ENCODE measurements around the gene ALOX15.

The ALOX15 gene

GRCh38 chr17:4623249-4623648 is 18.2 kb downstream of the ALOX15 start:
- no peaks in the 10 kb centered on the region for H3K36me3 ChIP-seq (ENCODE audit: low read length)
- H3K9me3 ChIP-seq (ENCODE audit: insufficient read depth, low read length) = no peaks in the 10 kb centered on the region
- H4K20me1 ChIP-seq (ENCODE audit: low read depth, low read length) = no peaks in the 10 kb centered on the region
- H3K9ac ChIP-seq (ENCODE audit: low read length) = no peak overlapping the region
- no peak overlapping the region for H3K4me3 ChIP-seq (ENCODE audit: insufficient read depth, low read length, poor library complexity, severe bottlenecking)
- H3K27ac ChIP-seq (ENCODE audit: low read depth, low read length) = no peak overlapping the region
- TF ChIP-seq CTCF (IDR thresholded peaks at IDR 0.05; ENCODE audit: insufficient read depth, low read length, poor library complexity, severe bottlenecking) (no peak), EZH2phosphoT487 (conservative IDR thresholded peaks at IDR 0.05; ENCODE audit: low read length) (no peak)
- no peak overlapping the region for H2AFZ ChIP-seq (ENCODE audit: low read depth, low read length, severe bottlenecking)
- no peaks in the 10 kb centered on the region for H3K27me3 ChIP-seq (ENCODE audit: low read length)
- no peak overlapping the region for H3K4me2 ChIP-seq (ENCODE audit: low read depth, low read length, poor library complexity, severe bottlenecking)
- no peaks in the 10 kb centered on the region for H3K79me2 ChIP-seq (ENCODE audit: insufficient read depth, low read length)
- no peaks in the 10 kb centered on the region for H3K9me2 ChIP-seq (replicated peaks; ENCODE audit: insufficient read depth, low read length)
- no peaks in the 10 kb centered on the region for H3F3A ChIP-seq (ENCODE audit: insufficient read depth)

GRCh38 chr17:4622375-4622774 is 19.1 kb downstream of the ALOX15 start:
- Histone ChIP-seq H3K9me2 (replicated peaks; ENCODE audit: insufficient read depth, low read length) (no peaks in the 10 kb centered on the region), H3K4me3 (ENCODE audit: insufficient read depth, low read length, poor library complexity, severe bottlenecking) (no peak overlapping the region), H2AFZ (ENCODE audit: low read depth, low read length, severe bottlenecking) (no peak overlapping the region), H3K27ac (ENCODE audit: low read depth, low read length) (no peak overlapping the region), H3K4me2 (ENCODE audit: low read depth, low read length, poor library complexity, severe bottlenecking) (no peak overlapping the region), H3F3A (ENCODE audit: insufficient read depth) (no peaks in the 10 kb centered on the region), H3K36me3 (ENCODE audit: low read length) (no peaks in the 10 kb centered on the region), H3K9me3 (ENCODE audit: insufficient read depth, low read length) (no peaks in the 10 kb centered on the region), H3K79me2 (ENCODE audit: insufficient read depth, low read length) (no peaks in the 10 kb centered on the region), H3K9ac (ENCODE audit: low read length) (no peak overlapping the region), H4K20me1 (ENCODE audit: low read depth, low read length) (no peaks in the 10 kb centered on the region), H3K27me3 (ENCODE audit: low read length) (no peaks in the 10 kb centered on the region)
- TF ChIP-seq CTCF (IDR thresholded peaks at IDR 0.05; ENCODE audit: insufficient read depth, low read length, poor library complexity, severe bottlenecking) (no peak), EZH2phosphoT487 (conservative IDR thresholded peaks at IDR 0.05; ENCODE audit: low read length) (no peak)

GRCh38 chr17:4620531-4621101 is 20.9 kb downstream of the ALOX15 start:
- H3K4me2 ChIP-seq (ENCODE audit: low read depth, low read length, poor library complexity, severe bottlenecking) = no peak overlapping the region
- H3K9me3 ChIP-seq (ENCODE audit: insufficient read depth, low read length) = no peaks in the 10 kb centered on the region
- H3K79me2 ChIP-seq (ENCODE audit: insufficient read depth, low read length) = no peaks in the 10 kb centered on the region
- H2AFZ ChIP-seq (ENCODE audit: low read depth, low read length, severe bottlenecking) = no peak overlapping the region
- H3F3A ChIP-seq (ENCODE audit: insufficient read depth) = no peaks in the 10 kb centered on the region
- H4K20me1 ChIP-seq (ENCODE audit: low read depth, low read length) = no peaks in the 10 kb centered on the region
- no peak overlapping the region for H3K27ac ChIP-seq (ENCODE audit: low read depth, low read length)
- H3K27me3 ChIP-seq (ENCODE audit: low read length) = no peaks in the 10 kb centered on the region
- H3K9ac ChIP-seq (ENCODE audit: low read length) = no peak overlapping the region
- no peak overlapping the region for H3K4me3 ChIP-seq (ENCODE audit: insufficient read depth, low read length, poor library complexity, severe bottlenecking)
- H3K9me2 ChIP-seq (replicated peaks; ENCODE audit: insufficient read depth, low read length) = no peaks in the 10 kb centered on the region
- H3K36me3 ChIP-seq (ENCODE audit: low read length) = no peaks in the 10 kb centered on the region
- TF ChIP-seq CTCF (IDR thresholded peaks at IDR 0.05; ENCODE audit: insufficient read depth, low read length, poor library complexity, severe bottlenecking) = no peak
- TF ChIP-seq EZH2phosphoT487 (conservative IDR thresholded peaks at IDR 0.05; ENCODE audit: low read length) = no peak

Measured in SU-DHL-6 (cell line).